H1 (cell line): ENCODE data around the gene AMHR2. TPM values are rescaled to one million over a fixed set of nuclear protein-coding genes. Genes with fewer than 3 reads are reported as not detected.
"Not testable (repeated sequence)": the region's sequence is repeated elsewhere in the genome, so short reads cannot be mapped to it uniquely, and the experiment has no call there.

Experiments used
- CTCF ChIA-PET: fragments of 300-600 bp; sonication (Branson Sonifier 250); formaldehyde crosslinking; loops from one replicate; lab custom pipeline; 2021; ENCODE audit not compliant: partially characterized antibody; lab: Charles Lee
- POLR2A ChIA-PET: fragments of 300-600 bp; sonication (Branson Sonifier 250); formaldehyde crosslinking; loops from one replicate; lab custom pipeline; 2021; ENCODE audit warnings: inconsistent platforms; ENCODE audit not compliant: partially characterized antibody; lab: Charles Lee
- DNase-seq, 2 experiments: peaks; one replicate each; pipeline versions ENCODE4 v3.0.0 to v3.0.0-alpha.2; 2010 to 2022; ENCODE audit warnings: low spot score in 2 of 2, low read depth in 1 of 2, mixed read lengths in 1 of 2
- FAIRE-seq: peaks from 2 replicates; lab custom pipeline; 2011; peaks lifted over from hg19 to GRCh38; lab: Jason Lieb, UNC
- H2AFZ ChIP-seq: 2 replicates; pipeline ENCODE4 v1.8.1; 2012; ENCODE audit warnings: low read length, inconsistent platforms
- H2AK5ac ChIP-seq: 2 replicates; pipeline ENCODE4 v1.6.1; 2013; ENCODE audit warnings: low read depth, low read length
- H2BK120ac ChIP-seq: replicated peaks from 2 replicates; pipeline ENCODE3; 2013; ENCODE audit warnings: low read depth, low read length, inconsistent platforms
- H2BK12ac ChIP-seq: 2 replicates; pipeline ENCODE4 v1.6.1; 2013; ENCODE audit warnings: low read depth, low read length
- H2BK15ac ChIP-seq: 2 replicates; pipeline ENCODE4 v1.6.1; 2013; ENCODE audit warnings: low read length
- H2BK20ac ChIP-seq: 2 replicates; pipeline ENCODE4 v1.6.1; 2013; ENCODE audit warnings: low read length
- H2BK5ac ChIP-seq: 2 replicates; pipeline ENCODE4 v1.6.1; 2013; ENCODE audit warnings: low read depth, low read length
- H3K14ac ChIP-seq: 2 replicates; pipeline ENCODE4 v1.6.1; 2013; ENCODE audit warnings: inconsistent platforms; ENCODE audit not compliant: insufficient read length
- H3K18ac ChIP-seq: 2 replicates; pipeline ENCODE4 v1.6.1; 2013; ENCODE audit warnings: low read length; ENCODE audit errors: extremely low read depth
- H3K23ac ChIP-seq: 2 replicates; pipeline ENCODE4 v1.6.1; 2013; ENCODE audit warnings: inconsistent platforms; ENCODE audit not compliant: insufficient read length
- H3K23me2 ChIP-seq: 2 replicates; pipeline ENCODE4 v1.6.1; 2013; ENCODE audit warnings: low read depth, low read length
- H3K27ac ChIP-seq: 2 replicates; pipeline ENCODE4 v1.6.1; 2011; ENCODE audit warnings: low read depth, low read length, inconsistent platforms
- H3K27me3 ChIP-seq, 4 experiments: replicated peaks in 1 of 4; 1 replicate in 1 of 4; 2 replicates in 3 of 4; pipeline versions ENCODE4 v1.6.1 to v1.8.1; 2011 to 2013; ENCODE audit warnings: low read length in 3 of 4, mild to moderate bottlenecking in 3 of 4, inconsistent platforms in 2 of 4, mixed read lengths in 2 of 4, moderate library complexity in 1 of 4; ENCODE audit not compliant: control insufficient read depth in 3 of 4, insufficient read depth in 3 of 4; ENCODE audit errors: extremely low read depth in 1 of 4
- H3K36me3 ChIP-seq, 4 experiments: 2 replicates each; pipeline versions ENCODE4 v1.6.1 to v1.8.1; 2011 to 2013; ENCODE audit warnings: mild to moderate bottlenecking in 4 of 4, low read length in 3 of 4, moderate library complexity in 2 of 4, control low read depth in 1 of 4, inconsistent platforms in 1 of 4; ENCODE audit not compliant: insufficient read depth in 4 of 4, control insufficient read depth in 2 of 4
- H3K4ac ChIP-seq: replicated peaks from 2 replicates; pipeline ENCODE3; 2013; ENCODE audit warnings: low read length, low read depth, mixed read lengths, inconsistent platforms; ENCODE audit not compliant: insufficient read length
- H3K4me1 ChIP-seq, 4 experiments: replicated peaks in 1 of 4; 1 replicate in 1 of 4; 2 replicates in 3 of 4; pipeline versions ENCODE4 v1.6.1 to v1.8.1; 2011 to 2013; ENCODE audit warnings: low read length in 3 of 4, inconsistent platforms in 2 of 4, mixed read lengths in 1 of 4; ENCODE audit not compliant: insufficient read depth in 4 of 4, control insufficient read depth in 3 of 4
- H3K4me2 ChIP-seq, 2 experiments: 2 replicates each; pipeline versions ENCODE4 v1.6.1 to v1.8.1; 2011 to 2013; ENCODE audit warnings: low read depth in 2 of 2, low read length in 2 of 2, control low read depth in 1 of 2, inconsistent platforms in 1 of 2, mild to moderate bottlenecking in 1 of 2; ENCODE audit not compliant: insufficient read depth in 1 of 2
- H3K4me3 ChIP-seq, 4 experiments: fragments of 200-600, 300-600 bp in 1 of 4; sonication (generic), shearing (Covaris generic), sonication (Bioruptor Twin) in 1 of 4; 2 replicates each; pipeline versions ENCODE4 v1.5.1 to v1.8.1; 2011 to 2016; ENCODE audit warnings: low read length in 4 of 4, low read depth in 3 of 4, control low read depth in 2 of 4, inconsistent platforms in 2 of 4, mild to moderate bottlenecking in 2 of 4, mixed read lengths in 1 of 4, moderate library complexity in 1 of 4; ENCODE audit not compliant: insufficient read depth in 2 of 4; ENCODE audit errors: extremely low read depth in 1 of 4
- H3K56ac ChIP-seq: replicated peaks from 2 replicates; pipeline ENCODE3; 2013; ENCODE audit warnings: low read depth, mild to moderate bottlenecking, mixed read lengths, low read length, inconsistent platforms; ENCODE audit not compliant: insufficient read length
- H3K79me1 ChIP-seq: 2 replicates; pipeline ENCODE4 v1.6.1; 2013; ENCODE audit warnings: low read depth, low read length, control low read depth
- H3K79me2 ChIP-seq, 2 experiments: 2 replicates each; pipeline versions ENCODE4 v1.6.1 to v1.8.1; 2012 to 2013; ENCODE audit warnings: low read length in 2 of 2, mild to moderate bottlenecking in 2 of 2, inconsistent platforms in 1 of 2; ENCODE audit not compliant: insufficient read depth in 2 of 2, control insufficient read depth in 1 of 2
- H3K9ac ChIP-seq, 4 experiments: replicated peaks in 1 of 4; 1 replicate in 1 of 4; 2 replicates in 3 of 4; pipeline versions ENCODE4 v1.6.1 to v1.8.1; 2011 to 2013; ENCODE audit warnings: low read depth in 3 of 4, low read length in 3 of 4, control low read depth in 2 of 4, mild to moderate bottlenecking in 2 of 4, moderate library complexity in 2 of 4, inconsistent platforms in 1 of 4; ENCODE audit errors: extremely low read depth in 1 of 4
- H3K9me3 ChIP-seq, 2 experiments: 2 replicates each; pipeline versions ENCODE4 v1.6.1 to v1.8.1; 2012 to 2013; ENCODE audit warnings: mild to moderate bottlenecking in 2 of 2, moderate library complexity in 2 of 2, control low read depth in 1 of 2, inconsistent platforms in 1 of 2, low read depth in 1 of 2, low read length in 1 of 2, mixed read lengths in 1 of 2; ENCODE audit not compliant: insufficient read depth in 2 of 2
- H4K20me1 ChIP-seq, 2 experiments: replicated peaks in 1 of 2; 2 replicates each; pipeline versions ENCODE3 to v1.8.1; 2011 to 2013; ENCODE audit warnings: inconsistent platforms in 2 of 2, low read length in 2 of 2, mild to moderate bottlenecking in 1 of 2; ENCODE audit not compliant: insufficient read depth in 2 of 2, control insufficient read depth in 1 of 2
- H4K5ac ChIP-seq: 2 replicates; pipeline ENCODE4 v1.6.1; 2013; ENCODE audit warnings: low read length, low read depth, mixed read lengths, inconsistent platforms; ENCODE audit not compliant: insufficient read length
- H4K8ac ChIP-seq: 2 replicates; pipeline ENCODE4 v1.8.0; 2013; ENCODE audit warnings: mild to moderate bottlenecking, moderate library complexity, low read length, inconsistent platforms; ENCODE audit not compliant: insufficient read depth; ENCODE audit errors: extremely low read depth
- H4K91ac ChIP-seq: replicated peaks from 2 replicates; pipeline ENCODE3; 2013; ENCODE audit warnings: low read length, mixed read lengths, inconsistent platforms; ENCODE audit not compliant: insufficient read length
- GTF2F1 ChIP-seq: IDR thresholded peaks from 2 replicates; pipeline ENCODE4 v1.6.1; 2012; ENCODE audit warnings: low read depth, low read length, improper control_type of control experiment, borderline replicate concordance
- KDM1A ChIP-seq: fragments of 200-600, 300-600 bp; sonication (generic); IDR thresholded peaks from 2 replicates; pipeline ENCODE4 v1.7.1; 2016; ENCODE audit warnings: mild to moderate bottlenecking, low read length, borderline replicate concordance
- POLR2AphosphoS5 ChIP-seq: IDR thresholded peaks from 2 replicates; pipeline ENCODE4 v1.6.1; 2011; ENCODE audit warnings: low read depth, low read length
- RNF2 ChIP-seq: fragments of 200-900, 300-1000 bp; sonication (generic); IDR thresholded peaks from 2 replicates; pipeline ENCODE4 v1.7.1; 2016; ENCODE audit warnings: borderline replicate concordance, low read depth, mild to moderate bottlenecking, antibody characterized with exemption, low read length; ENCODE audit not compliant: poor library complexity, severe bottlenecking; ENCODE audit errors: missing control alignments
- SIX5 ChIP-seq: IDR thresholded peaks from 2 replicates; pipeline ENCODE4 v1.6.1; 2011; ENCODE audit warnings: mild to moderate bottlenecking, low read depth, low read length
- SP1 ChIP-seq: IDR thresholded peaks from 2 replicates; pipeline ENCODE4 v1.6.1; 2011; ENCODE audit warnings: low read depth, low read length
- WGBS, 2 experiments: shearing (Covaris generic) in 1 of 2; methylation state at CpG; one replicate each; pipeline versions ENCODE4 v1.1.6 to v1.1.7; 2013 to 2015; ENCODE audit warnings: low lambda C conversion rate in 2 of 2, mixed read lengths in 2 of 2, inconsistent platforms in 1 of 2, low coverage in 1 of 2, missing lambda C conversion rate in 1 of 2; ENCODE audit not compliant: insufficient replicate concordance in 2 of 2, insufficient coverage in 1 of 2, insufficient read length in 1 of 2; ENCODE audit errors: extremely low coverage in 1 of 2, missing lambda C conversion rate in 1 of 2; 5-methylcytosine and 5-hydroxymethylcytosine counted together
- polyA plus RNA-seq, 7 experiments: library from polyadenylated mRNA; depleted of rRNA in 3 of 7; stranded (reverse) in 5 of 7; unstranded in 2 of 7; fragments of >200 nt in 5 of 7; fragments of 200-250 nt in 2 of 7; gene quantifications; 1 replicate in 5 of 7; 2 replicates in 1 of 7; 4 replicates in 1 of 7; pipeline versions ENCODE4 v1.2.1 to v1.2.3, GENCODE V29; 2011 to 2013; ENCODE audit warnings: missing spikeins in 2 of 7, mixed read lengths in 2 of 7
- total RNA-seq: library from RNA; stranded (reverse); fragmentation: NEBNext Ultra II Directional; extraction: Animal tissue kit (Norgen Biotek cat#: 25700); gene quantifications from 2 replicates; pipeline ENCODE4 v1.2.1, GENCODE V29; 2021

Gene AMHR2
- total and polyA plus RNA-seq, 2 of the 8 experiments (the other 6 are each of a cell fraction or from before 2014, with no cell fraction given), result 0.29 to 0.35 TPM

- TF ChIP-seq SP1 (no peak), KDM1A (no peak), SIX5 (no peak), GTF2F1 (no peak), POLR2AphosphoS5 (no peak), RNF2 (no peak)
These were observed at the start of gene AMHR2 (continued) for GRCh38 chr12:53423597-53423996.

GRCh38 chr12:53374277-53374676 is 49.4 kb upstream of the AMHR2 start:
- not testable (repeated sequence) for H3K79me2 ChIP-seq, H3K56ac ChIP-seq, DNase-seq, H2BK15ac ChIP-seq, H3K18ac ChIP-seq, H3K36me3 ChIP-seq, H2AFZ ChIP-seq, H4K8ac ChIP-seq, H3K4me3 ChIP-seq, H3K27me3 ChIP-seq, H2BK12ac ChIP-seq, H3K4ac ChIP-seq, H2BK5ac ChIP-seq, H4K20me1 ChIP-seq, H3K27ac ChIP-seq, H3K9me3 ChIP-seq, H3K9ac ChIP-seq, H3K79me1 ChIP-seq, H4K91ac ChIP-seq, H2AK5ac ChIP-seq, H3K14ac ChIP-seq, H3K4me2 ChIP-seq, H2BK120ac ChIP-seq, H4K5ac ChIP-seq, H2BK20ac ChIP-seq, FAIRE-seq, H3K23ac ChIP-seq
- WGBS, 2 experiments, result 89% methylated on average over 14 of the region's 14 CpGs; no CpG with 5 or more reads in 1 of the 2 experiments
- ChIA-PET CTCF (interaction anchor here (0.6 to 1.3 kb wide), 4 partner anchors 19 to 53 kb away, joined by 3 to 5 read pairs (median 4); partner anchors contain the start of genes AAAS and SP7), POLR2A (interaction anchor here (1.0 to 1.5 kb wide), 3 partner anchors 21 to 108 kb away, joined by 3 to 4 read pairs (median 4); no protein-coding TSS in a partner anchor)
- H3K23me2 ChIP-seq, result peaks cover 10% of the 10 kb centered on the region
- H3K4me1 ChIP-seq, result peaks cover 3 to 16% (median 4%) of the 10 kb centered on the region in 4 experiments
